HCEC 1CT (cell line): ENCODE data around the gene ZGLP1.
"Not testable (repeated sequence)": the region's sequence is repeated elsewhere in the genome, so short reads cannot be mapped to it uniquely, and the experiment has no call there.

Source experiments
- DNase-seq: peaks from one replicate; pipeline ENCODE4 v3.0.0-alpha.2; 2017

ZGLP1 gene

GRCh38 chr19:10292789-10293636 is 16.6 kb downstream of the ZGLP1 start:
- no peak for DNase-seq

GRCh38 chr19:10292206-10292788 is 17.3 kb downstream of the ZGLP1 start:
- peak; percentile 79 for DNase-seq

- DNase-seq: no peak
Observed at GRCh38 chr19:10291554-10292205, 17.9 kb downstream of the ZGLP1 start.

GRCh38 chr19:10290876-10291553 is 18.6 kb downstream of the ZGLP1 start:
- no peak for DNase-seq

- no peak for DNase-seq
Observed at GRCh38 chr19:10290357-10290875, 19.2 kb downstream of the ZGLP1 start.

- DNase-seq: peak; percentile 43
Observed at GRCh38 chr19:10289836-10290356, 19.7 kb downstream of the ZGLP1 start, which contains the start of gene ICAM5. Gene ICAM5, plus strand, starts transcription at chr19:10289952. Its CDS starts 92 bp downstream, at chr19:10290044.

- peak; percentile 65 for DNase-seq
Observed at GRCh38 chr19:10289167-10289835, 20.3 kb downstream of the ZGLP1 start.

- DNase-seq: peak; percentile 72
Observed at GRCh38 chr19:10288662-10289166, 20.9 kb downstream of the ZGLP1 start.

GRCh38 chr19:10286803-10287737 is 22.5 kb downstream of the ZGLP1 start, which contains the start of gene ICAM4:
Gene ICAM4, plus strand, starts transcription at chr19:10286955. Its CDS starts 58 bp downstream, at chr19:10287013.
- no peak for DNase-seq

- DNase-seq: no peak
Observed at GRCh38 chr19:10285393-10285792, 24.2 kb downstream of the ZGLP1 start.

- DNase-seq: no peak
Observed at GRCh38 chr19:10284960-10285278, 24.7 kb downstream of the ZGLP1 start.

- DNase-seq: no peak
Observed at GRCh38 chr19:10284065-10284959, 25.3 kb downstream of the ZGLP1 start.

GRCh38 chr19:10283301-10284064 is 26.1 kb downstream of the ZGLP1 start:
- DNase-seq: no peak

- DNase-seq: not testable (repeated sequence)
Observed at GRCh38 chr19:10282043-10282442, 27.6 kb downstream of the ZGLP1 start.

GRCh38 chr19:10279737-10280442 is 29.7 kb downstream of the ZGLP1 start:
- DNase-seq: no peak

- no peak for DNase-seq
Observed at GRCh38 chr19:10278935-10279334, 30.7 kb downstream of the ZGLP1 start.

- DNase-seq: no peak
Observed at GRCh38 chr19:10277795-10278589, 31.6 kb downstream of the ZGLP1 start.
